ENCODE results near the gene ZCCHC13. TPM values are rescaled to one million over a fixed set of nuclear protein-coding genes. Genes with fewer than 3 reads are reported as not detected.

The ZCCHC13 gene
- total and polyA plus RNA-seq, 9 of the 15 experiments (the other 6 are each of a cell fraction or from before 2014, with no cell fraction given), result not detected

- TF ChIP-seq ZFX (CRISPR knock-in tag; IDR thresholded peaks at IDR 0.05), result peak; percentile 75
- TF ChIP-seq MEIS2 (IDR thresholded peaks at IDR 0.05; ENCODE audit: partially characterized antibody), result peak; percentile 57
- peak; percentile 71 for TF ChIP-seq VEZF1 (CRISPR knock-in tag; IDR thresholded peaks at IDR 0.05)
- peak; percentile 96 for TF ChIP-seq C11orf30 (IDR thresholded peaks at IDR 0.05; ENCODE audit: low read depth)
- TF ChIP-seq GATAD2B (IDR thresholded peaks at IDR 0.05; ENCODE audit: borderline replicate concordance), result no peak
- TF ChIP-seq TCF7 (IDR thresholded peaks at IDR 0.05; ENCODE audit: borderline replicate concordance), result no peak
- TF ChIP-seq KDM5B (IDR thresholded peaks at IDR 0.05; ENCODE audit: insufficient replicate concordance, low read depth, low read length), result peak; percentile 66
- no peak for TF ChIP-seq NFXL1 (CRISPR knock-in tag; IDR thresholded peaks at IDR 0.05)
- TF ChIP-seq ZNF740 (CRISPR knock-in tag; IDR thresholded peaks at IDR 0.05), result no peak
- TF ChIP-seq ZNF740 (tag; IDR thresholded peaks at IDR 0.05), result no peak
- TF ChIP-seq EGR1 (conservative IDR thresholded peaks at IDR 0.05), result peak; percentile 77
- TF ChIP-seq KLF1 (tag; IDR thresholded peaks at IDR 0.05), result no peak
- peak; percentile 80 for TF ChIP-seq MAFK (IDR thresholded peaks at IDR 0.05; ENCODE audit: low read length)
- TF ChIP-seq FOXM1 (IDR thresholded peaks at IDR 0.05; ENCODE audit: low read depth), result no peak
- no peak for TF ChIP-seq FOXM1 (CRISPR knock-in tag; IDR thresholded peaks at IDR 0.05; ENCODE audit: low read depth)
- TF ChIP-seq ATF4 (CRISPR knock-in tag; IDR thresholded peaks at IDR 0.05), result no peak
- no peak for TF ChIP-seq E2F5 (CRISPR knock-in tag; IDR thresholded peaks at IDR 0.05)
- no peak for TF ChIP-seq TCFL5 (CRISPR knock-in tag; conservative IDR thresholded peaks at IDR 0.05)
- no peak for TF ChIP-seq ASH1L (IDR thresholded peaks at IDR 0.05; ENCODE audit: borderline replicate concordance, low read depth, partially characterized antibody)
- peak in 1 of 2 experiments; percentile 16; a peak in 1 of 4 replicates for TF ChIP-seq SRF (CRISPR knock-in tag; IDR thresholded peaks at IDR 0.05)
- TF ChIP-seq MAFF (IDR thresholded peaks at IDR 0.05; ENCODE audit: low read length), result peak; percentile 90
- peak; percentile 58; the same call in 1 of the 2 replicates for TF ChIP-seq DPF2 (IDR thresholded peaks at IDR 0.05)
- no peak for TF ChIP-seq HDAC3 (IDR thresholded peaks at IDR 0.05; ENCODE audit: borderline replicate concordance, partially characterized antibody)
- peak; percentile 88 for TF ChIP-seq POLR2A (conservative IDR thresholded peaks at IDR 0.05)
- no peak; the same call in 1 of the 2 replicates for TF ChIP-seq OTX1 (CRISPR knock-in tag; IDR thresholded peaks at IDR 0.05)
- no peak for TF ChIP-seq ZNF766 (CRISPR knock-in tag; conservative IDR thresholded peaks at IDR 0.05)
Observed at GRCh38 chrX:74291964-74292807, 11.8 kb upstream of the ZCCHC13 start (continued).

All from K562 (cell line).